ENCODE data around the gene VPS13D. TPM values are rescaled to one million over a fixed set of nuclear protein-coding genes. Genes with fewer than 3 reads are reported as not detected.

The VPS13D gene
- total RNA-seq, 1 experiment from 2014 or later, result 30.7 TPM

GRCh38 chr1:12196641-12197482, 33.0 kb upstream of the VPS13D start:
- no peaks in the 10 kb centered on the region for H3K27me3 ChIP-seq (ENCODE audit: low read length)
- no TSS peak for BruUV-seq (replicated peaks)
- H3K9me2 ChIP-seq (replicated peaks; ENCODE audit: low read length), result no peaks in the 10 kb centered on the region
- POLR2A ChIA-PET (ENCODE audit: unreplicated experiment), result no interaction called here
- no peaks in the 10 kb centered on the region for H3K9me3 ChIP-seq (ENCODE audit: low read length)
- H3K9ac ChIP-seq (ENCODE audit: low read length), result no peak overlapping the region
- no peaks in the 10 kb centered on the region for H3K4me1 ChIP-seq (ENCODE audit: insufficient read depth, low read length)
- intact Hi-C loops (cut with micrococcal nuclease), result no loop called here
- no peak overlapping the region for H3K27ac ChIP-seq (ENCODE audit: low read length)
- no peaks in the 10 kb centered on the region for H3F3A ChIP-seq (ENCODE audit: low read length, unreplicated experiment)
- no peaks in the 10 kb centered on the region for H3K79me2 ChIP-seq (ENCODE audit: low read length)
- H3K36me3 ChIP-seq (ENCODE audit: low read depth, low read length), result no peaks in the 10 kb centered on the region
- no peak overlapping the region for H3K4me3 ChIP-seq (ENCODE audit: low read length)
- CTCF ChIA-PET, result interaction anchor here (1.6 kb wide), 1 partner anchor 72 kb away, joined by 5 read pairs; no protein-coding TSS in a partner anchor
- TF ChIP-seq CTCF (conservative IDR thresholded peaks at IDR 0.05; ENCODE audit: low read depth, low read length) (0 out of 2 replicates have a peak, but pooled peaks have one; percentile 22), EZH2phosphoT487 (IDR thresholded peaks at IDR 0.05; ENCODE audit: borderline replicate concordance, low read length) (no peak)
- DNase-seq (no peak), ATAC-seq (no peak)
- no peak overlapping the region for H3K4me2 ChIP-seq (ENCODE audit: low read length)
- H2AFZ ChIP-seq (ENCODE audit: low read length), result no peak overlapping the region
- no peaks in the 10 kb centered on the region for H4K20me1 ChIP-seq (ENCODE audit: low read length)

DNA sequence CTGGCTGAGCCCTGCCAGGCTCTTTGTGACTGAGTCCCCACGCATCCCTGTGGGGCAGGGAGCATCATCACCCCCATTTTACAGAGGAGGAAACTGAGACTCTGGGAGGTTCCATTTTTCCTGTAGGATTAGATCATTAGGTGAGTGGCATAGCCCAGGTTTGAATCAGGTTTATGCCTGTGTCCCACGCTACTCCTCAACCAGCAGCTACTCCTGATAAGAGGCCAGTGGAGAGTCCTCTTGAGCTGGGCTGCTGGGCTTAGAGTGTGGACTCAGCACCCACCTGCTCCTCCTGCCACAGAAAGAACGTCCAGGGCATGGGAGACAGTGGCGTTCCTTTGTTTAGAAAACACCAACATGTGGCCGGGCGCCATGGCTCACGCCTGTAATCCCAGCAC, 32.3 kb upstream of the VPS13D start:
- no TSS peak for BruUV-seq (replicated peaks)
- Histone ChIP-seq H3K4me2 (ENCODE audit: low read length) (no peak overlapping the region), H3K79me2 (ENCODE audit: low read length) (no peaks in the 10 kb centered on the region), H3K4me3 (ENCODE audit: low read length) (no peak overlapping the region), H3F3A (ENCODE audit: low read length, unreplicated experiment) (no peaks in the 10 kb centered on the region), H3K9me3 (ENCODE audit: low read length) (no peaks in the 10 kb centered on the region), H4K20me1 (ENCODE audit: low read length) (no peaks in the 10 kb centered on the region), H3K9me2 (replicated peaks; ENCODE audit: low read length) (no peaks in the 10 kb centered on the region), H3K27ac (ENCODE audit: low read length) (no peak overlapping the region), H3K36me3 (ENCODE audit: low read depth, low read length) (no peaks in the 10 kb centered on the region), H3K9ac (ENCODE audit: low read length) (no peak overlapping the region), H3K4me1 (ENCODE audit: insufficient read depth, low read length) (no peaks in the 10 kb centered on the region), H3K27me3 (ENCODE audit: low read length) (no peaks in the 10 kb centered on the region), H2AFZ (ENCODE audit: low read length) (no peak overlapping the region)
- TF ChIP-seq EZH2 (IDR thresholded peaks at IDR 0.05; ENCODE audit: low read length, unreplicated experiment), result no peak
- TF ChIP-seq EZH2phosphoT487 (IDR thresholded peaks at IDR 0.05; ENCODE audit: borderline replicate concordance, low read length), result no peak
- no peak for TF ChIP-seq CTCF (conservative IDR thresholded peaks at IDR 0.05; ENCODE audit: low read depth, low read length)
- ATAC-seq (no peak), DNase-seq (no peak)
- CTCF ChIA-PET, result interaction anchor here (0.6 to 1.6 kb wide), 2 partner anchors 37 to 73 kb away, joined by 5 to 6 read pairs; no protein-coding TSS in a partner anchor
- POLR2A ChIA-PET (ENCODE audit: unreplicated experiment), result no interaction called here
- intact Hi-C loops (cut with micrococcal nuclease), result no loop called here

DNA sequence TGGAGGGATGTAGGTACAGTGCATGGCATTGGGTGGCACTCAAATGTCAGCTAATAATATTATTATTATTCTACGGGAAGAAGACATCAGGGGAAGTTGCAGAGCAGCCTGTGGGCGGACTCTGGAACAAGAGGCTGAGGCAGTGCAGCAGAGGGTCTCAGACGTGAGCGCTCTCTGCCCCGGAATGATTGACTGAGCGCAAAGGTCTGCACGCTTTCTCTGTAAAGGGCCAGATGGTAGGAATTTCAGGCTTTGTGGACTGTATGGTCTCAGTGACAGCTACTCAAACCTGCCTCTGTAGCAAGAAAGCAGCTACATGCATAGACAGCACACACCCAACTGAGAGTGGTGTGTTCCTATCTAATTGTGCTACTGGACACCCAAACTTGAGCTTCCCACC, 29.6 kb upstream of the VPS13D start:
- TF ChIP-seq EZH2 (IDR thresholded peaks at IDR 0.05; ENCODE audit: low read length, unreplicated experiment) (no peak), EZH2phosphoT487 (IDR thresholded peaks at IDR 0.05; ENCODE audit: borderline replicate concordance, low read length) (no peak), CTCF (conservative IDR thresholded peaks at IDR 0.05; ENCODE audit: low read depth, low read length) (no peak)
- intact Hi-C loops (cut with micrococcal nuclease), result no loop called here
- no peaks in the 10 kb centered on the region for H3K36me3 ChIP-seq (ENCODE audit: low read depth, low read length)
- H3K4me1 ChIP-seq (ENCODE audit: insufficient read depth, low read length), result no peaks in the 10 kb centered on the region
- no peak overlapping the region for H3K27ac ChIP-seq (ENCODE audit: low read length)
- no peak for ATAC-seq
- H3K79me2 ChIP-seq (ENCODE audit: low read length), result no peaks in the 10 kb centered on the region
- H3K27me3 ChIP-seq (ENCODE audit: low read length), result no peaks in the 10 kb centered on the region
- H3K4me3 ChIP-seq (ENCODE audit: low read length), result no peak overlapping the region
- POLR2A ChIA-PET (ENCODE audit: unreplicated experiment), result no interaction called here
- no peaks in the 10 kb centered on the region for H3F3A ChIP-seq (ENCODE audit: low read length, unreplicated experiment)
- no peaks in the 10 kb centered on the region for H3K9me2 ChIP-seq (replicated peaks; ENCODE audit: low read length)
- no peak for DNase-seq
- no peaks in the 10 kb centered on the region for H4K20me1 ChIP-seq (ENCODE audit: low read length)
- H3K4me2 ChIP-seq (ENCODE audit: low read length), result no peak overlapping the region
- BruUV-seq (replicated peaks), result no TSS peak
- H2AFZ ChIP-seq (ENCODE audit: low read length), result no peak overlapping the region
- H3K9ac ChIP-seq (ENCODE audit: low read length), result no peak overlapping the region
- CTCF ChIA-PET, result interaction anchor here (1.5 kb wide), 1 partner anchor 76 kb away, joined by 6 read pairs; no protein-coding TSS in a partner anchor
- H3K9me3 ChIP-seq (ENCODE audit: low read length), result no peaks in the 10 kb centered on the region

All from PC-3 (cell line).